ENCODE results near the gene LTBP1. TPM values are rescaled to one million over a fixed set of nuclear protein-coding genes. Genes with fewer than 3 reads are reported as not detected.
A peak's percentile ranks its signal among the peaks of the same experiment; 100 is the strongest.

LTBP1 gene
- total RNA-seq, 1 donor from 2014 or later = 90.4 TPM

DNA sequence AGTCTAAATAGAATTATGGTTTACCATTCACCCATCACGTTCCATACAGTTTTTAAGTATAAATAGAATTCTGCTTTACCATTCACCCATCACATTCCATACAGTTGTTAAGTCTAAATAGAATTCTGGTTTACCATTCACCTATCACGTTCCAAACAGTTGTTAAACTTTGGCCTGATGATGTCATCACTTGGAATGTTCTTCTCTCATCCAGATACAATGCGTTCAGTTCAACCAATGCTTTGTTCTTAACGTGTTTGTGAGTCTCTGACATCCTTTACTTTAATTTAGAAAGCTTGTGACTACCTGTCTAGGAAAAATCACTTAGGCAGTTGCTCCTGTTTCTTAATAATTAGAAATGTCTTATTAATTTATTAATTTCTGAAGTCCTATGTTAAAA is 293.4 kb downstream of the LTBP1 start:
- ATAC-seq = no peak
- DNase-seq (ENCODE audit: missing footprints) = no peak
- intact Hi-C loops (cut with DNase I) = no loop called here

- DNase-seq (ENCODE audit: missing footprints) (no peak), ATAC-seq (no peak)
- intact Hi-C loops (cut with DNase I) = no loop called here
Observed at GRCh38 chr2:33241072-33241471, 294.3 kb downstream of the LTBP1 start.

GRCh38 chr2:33241581-33241980 is 294.8 kb downstream of the LTBP1 start:
- DNase-seq (ENCODE audit: missing footprints) (no peak), ATAC-seq (no peak)
- intact Hi-C loops (cut with DNase I) = no loop called here

DNA sequence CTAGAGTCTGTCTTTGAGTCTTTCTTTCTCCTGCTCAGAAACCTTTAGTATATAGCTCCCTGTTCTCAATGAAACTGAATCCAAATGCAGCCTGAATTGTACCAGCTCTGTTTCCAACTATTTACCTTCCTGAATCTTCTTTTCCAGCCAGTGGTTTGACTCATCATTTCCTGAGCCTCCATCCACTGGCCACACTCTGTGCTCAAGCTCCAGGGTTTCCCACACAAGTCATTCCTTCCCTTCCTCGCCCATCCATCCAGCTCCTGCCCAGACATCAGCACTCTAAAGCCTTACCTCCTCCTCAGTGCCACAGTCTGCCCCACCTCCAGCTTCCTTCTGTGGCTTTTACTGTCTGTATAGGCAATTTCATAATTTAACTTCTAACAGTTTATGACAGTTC is 296.1 kb downstream of the LTBP1 start:
- intact Hi-C loops (cut with DNase I) = no loop called here
- DNase-seq (ENCODE audit: missing footprints) = no peak
- ATAC-seq = no peak

DNA sequence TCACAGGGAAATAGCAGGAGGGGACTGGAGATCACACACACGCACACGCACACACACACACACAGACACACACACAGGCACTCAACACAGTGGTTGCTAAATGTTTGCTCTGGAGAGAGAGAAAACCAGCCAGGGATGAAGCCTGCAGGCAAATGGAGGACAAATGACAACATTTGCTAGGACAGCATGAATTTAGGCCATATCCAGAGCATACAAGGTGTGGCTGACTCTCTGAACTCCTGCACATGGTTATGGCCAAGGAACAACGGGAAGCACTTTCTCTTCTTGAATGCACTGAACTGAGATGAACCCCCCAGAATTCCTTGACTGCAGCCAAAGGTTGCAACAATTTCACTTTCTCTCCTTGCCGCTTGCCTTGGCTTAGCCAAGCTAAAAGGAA is 299.7 kb downstream of the LTBP1 start:
- intact Hi-C loops (cut with DNase I) = no loop called here
- DNase-seq (ENCODE audit: missing footprints) = no peak
- ATAC-seq = peak; percentile 73

GRCh38 chr2:33247365-33247764 is 300.6 kb downstream of the LTBP1 start:
- ATAC-seq = no peak
- DNase-seq (ENCODE audit: missing footprints) = no peak
- intact Hi-C loops (cut with DNase I) = no loop called here

- DNase-seq (ENCODE audit: missing footprints) (no peak), ATAC-seq (no peak)
- intact Hi-C loops (cut with DNase I) = no loop called here
Observed at GRCh38 chr2:33250417-33251029, 303.8 kb downstream of the LTBP1 start.

DNA sequence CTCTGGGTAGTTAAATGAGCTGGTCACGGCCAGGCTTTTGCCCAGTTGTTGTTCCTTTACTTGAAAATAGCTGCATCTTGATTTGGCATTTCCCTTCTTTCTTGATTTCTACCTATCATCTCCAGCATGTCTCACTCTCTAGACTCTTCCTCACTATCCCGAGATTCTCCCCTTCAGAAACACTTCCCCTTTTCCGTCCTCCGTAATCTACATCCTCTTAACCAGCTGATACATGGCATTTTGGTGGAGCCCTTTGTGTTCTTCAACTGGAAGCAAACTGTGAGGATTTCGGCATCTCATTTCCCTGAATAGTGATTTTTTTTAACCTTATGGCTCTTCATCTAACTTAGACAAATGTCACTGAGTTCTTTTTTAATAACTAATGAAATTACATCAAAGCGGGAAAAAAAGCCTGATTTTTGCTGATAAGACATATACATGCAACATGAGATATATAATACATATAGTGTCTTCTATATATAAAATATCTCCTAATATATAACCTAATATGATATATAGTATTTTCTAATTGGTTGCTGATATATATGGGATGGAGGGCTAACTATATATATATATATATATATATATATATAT is 309.5 kb downstream of the LTBP1 start:
- intact Hi-C loops (cut with DNase I) = no loop called here
- DNase-seq (ENCODE audit: missing footprints) (no peak), ATAC-seq (no peak)

GRCh38 chr2:33258387-33258786 is 311.6 kb downstream of the LTBP1 start:
- intact Hi-C loops (cut with DNase I) = no loop called here

GRCh38 chr2:33262097-33262496 is 315.3 kb downstream of the LTBP1 start:
- intact Hi-C loops (cut with DNase I) = no loop called here
- no peak for ATAC-seq

More at GRCh38 chr2:33258387-33258786, 311.6 kb downstream of the LTBP1 start:
- ATAC-seq = peak; percentile 48
- no peak for DNase-seq (ENCODE audit: missing footprints)

GRCh38 chr2:33264766-33265165 is 318.0 kb downstream of the LTBP1 start:
- DNase-seq (ENCODE audit: missing footprints) = no peak
- no peak for ATAC-seq
- intact Hi-C loops (cut with DNase I) = loop anchor here (5.0 kb wide), 1 partner anchor 227 kb away; no protein-coding TSS in a partner anchor

More at GRCh38 chr2:33262097-33262496, 315.3 kb downstream of the LTBP1 start:
- DNase-seq (ENCODE audit: missing footprints) = no peak

DNA sequence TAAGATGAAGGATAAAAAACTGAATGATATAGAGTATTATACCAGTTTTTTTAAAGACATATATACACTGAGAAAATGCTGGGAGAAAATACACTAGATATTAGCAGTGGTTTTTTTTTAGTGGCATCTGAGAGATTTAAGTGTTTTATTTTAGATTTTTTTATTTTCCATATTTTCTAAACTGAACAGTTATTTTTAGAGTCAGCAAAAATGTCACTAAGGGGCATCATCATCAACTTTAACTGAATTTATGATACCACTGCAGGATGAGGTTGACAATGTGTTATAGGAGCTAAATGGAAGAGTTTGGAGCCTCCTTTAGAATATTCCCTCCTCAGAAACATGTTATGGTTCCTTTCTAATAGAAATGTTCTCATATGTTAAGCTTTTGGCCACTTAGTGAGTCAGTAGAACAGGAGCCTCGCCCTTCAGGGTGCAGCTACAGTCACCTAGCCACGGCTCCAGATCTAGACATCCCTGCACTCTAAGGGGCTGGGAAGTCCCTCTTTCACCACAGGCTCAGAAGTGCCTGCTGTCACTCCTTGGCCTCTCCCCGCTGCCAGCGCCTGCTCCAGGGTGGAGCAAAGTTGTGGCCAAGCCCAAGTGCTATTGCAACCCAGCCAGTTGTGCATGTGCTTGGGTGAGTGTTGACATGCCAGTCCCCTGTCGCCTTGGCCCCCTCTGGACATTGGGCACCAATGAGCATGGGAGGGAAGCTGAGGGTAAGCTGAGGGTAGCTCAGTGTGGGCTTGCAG is 319.0 kb downstream of the LTBP1 start:
- no peak for DNase-seq (ENCODE audit: missing footprints)
- intact Hi-C loops (cut with DNase I) = loop anchor here (5.0 kb wide), 1 partner anchor 228 kb away; no protein-coding TSS in a partner anchor
- peak; percentile 32 for ATAC-seq

- ATAC-seq (no peak), DNase-seq (ENCODE audit: missing footprints) (no peak)
- intact Hi-C loops (cut with DNase I) = loop anchor here (5.0 kb wide), 1 partner anchor 229 kb away; no protein-coding TSS in a partner anchor
Observed at GRCh38 chr2:33266467-33266866, 319.7 kb downstream of the LTBP1 start.

DNA sequence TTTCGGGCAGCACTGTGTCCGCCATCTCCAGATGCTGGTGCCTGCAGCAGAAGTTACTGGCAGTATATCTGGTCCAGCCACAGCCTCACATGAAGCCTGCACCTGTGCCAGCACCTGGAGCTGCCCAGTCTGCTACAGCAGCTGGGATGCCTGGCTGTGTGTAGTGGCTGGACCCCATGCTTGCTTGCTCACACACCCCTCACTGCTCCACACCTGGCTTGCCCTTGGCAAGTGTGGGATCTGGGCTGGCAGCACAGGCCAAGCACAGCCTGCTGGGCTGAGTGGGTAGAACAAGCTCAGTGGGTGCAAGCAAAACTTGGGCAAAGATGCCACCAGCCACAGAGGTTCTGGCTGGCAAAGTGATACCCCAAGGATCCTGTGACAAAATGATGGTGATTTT is 320.3 kb downstream of the LTBP1 start:
- intact Hi-C loops (cut with DNase I) = loop anchor here (5.0 kb wide), 1 partner anchor 230 kb away; no protein-coding TSS in a partner anchor
- ATAC-seq = peak; percentile 12
- DNase-seq (ENCODE audit: missing footprints) = peak; percentile 60

DNA sequence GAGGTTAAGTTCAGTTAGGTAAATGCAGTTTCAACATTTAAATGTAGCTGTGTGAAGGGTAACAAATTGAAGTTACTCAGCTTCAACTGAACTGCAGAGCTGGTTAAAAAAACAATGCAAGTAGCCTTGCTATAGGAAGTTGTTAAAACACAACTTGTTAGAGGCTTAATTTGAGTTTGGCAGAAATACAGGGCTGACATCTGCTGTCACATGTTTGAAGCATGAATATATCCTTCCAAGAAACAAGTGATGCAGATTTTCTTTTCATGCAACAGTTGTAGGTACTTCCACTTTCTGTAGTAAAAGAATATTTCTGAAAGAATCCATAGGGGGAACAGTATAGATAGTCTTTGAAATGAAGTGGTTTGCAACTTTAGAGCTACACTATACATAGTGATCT is 321.0 kb downstream of the LTBP1 start:
- no peak for ATAC-seq
- intact Hi-C loops (cut with DNase I) = loop anchor here (5.0 kb wide), 1 partner anchor 230 kb away; no protein-coding TSS in a partner anchor
- DNase-seq (ENCODE audit: missing footprints) = no peak

DNA sequence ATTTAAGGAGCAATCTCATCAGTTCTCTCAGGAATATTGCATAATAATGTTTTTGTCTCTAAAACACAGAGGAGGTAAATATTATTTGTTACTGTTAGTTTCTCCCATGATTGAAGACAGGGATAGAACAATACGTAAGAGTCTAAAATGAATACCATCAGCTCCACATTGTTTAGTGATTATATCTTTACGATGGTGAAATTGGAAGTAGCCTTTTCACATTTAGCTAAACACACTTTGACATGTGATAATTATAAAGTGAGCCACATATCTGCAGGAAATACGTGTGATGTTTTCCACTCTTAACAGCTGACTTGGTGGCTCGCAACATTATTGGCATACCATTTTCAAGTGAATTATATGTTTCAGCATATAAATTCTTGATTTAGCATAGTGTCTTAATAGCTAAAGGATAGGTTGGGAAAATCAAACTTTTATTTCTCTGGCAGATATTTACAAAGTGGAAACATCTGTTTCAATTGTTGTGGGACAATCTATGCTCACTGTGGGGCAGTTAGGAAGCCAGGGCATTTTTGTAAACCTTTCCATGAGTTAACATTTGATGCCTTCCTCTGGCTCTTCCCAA is 321.6 kb downstream of the LTBP1 start:
- DNase-seq (ENCODE audit: missing footprints) (no peak), ATAC-seq (no peak)
- intact Hi-C loops (cut with DNase I) = loop anchor here (5.0 kb wide), 1 partner anchor 231 kb away; no protein-coding TSS in a partner anchor

DNA sequence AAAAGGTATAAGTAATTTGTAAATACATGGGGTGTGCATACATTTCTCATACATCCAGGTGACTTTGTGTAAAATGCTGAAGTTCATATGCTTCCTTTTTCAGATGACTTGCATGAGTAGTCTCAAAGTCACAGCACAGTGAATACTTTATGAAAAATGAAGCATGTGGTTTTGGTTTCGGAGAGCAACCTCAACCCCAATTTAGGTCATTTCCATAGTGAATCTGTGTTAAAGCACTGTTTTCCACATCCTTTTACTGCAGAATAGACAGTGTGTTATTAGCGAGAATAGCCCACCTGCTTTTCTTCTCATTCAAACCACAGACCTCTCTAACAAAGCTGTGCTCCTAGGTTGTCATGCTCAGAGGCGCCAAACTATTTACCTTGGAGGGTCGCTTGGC is 325.2 kb downstream of the LTBP1 start:
- DNase-seq (ENCODE audit: missing footprints) (no peak), ATAC-seq (no peak)
- intact Hi-C loops (cut with DNase I) = loop anchor here (5.0 kb wide), 1 partner anchor 500 kb away; no protein-coding TSS in a partner anchor

DNA sequence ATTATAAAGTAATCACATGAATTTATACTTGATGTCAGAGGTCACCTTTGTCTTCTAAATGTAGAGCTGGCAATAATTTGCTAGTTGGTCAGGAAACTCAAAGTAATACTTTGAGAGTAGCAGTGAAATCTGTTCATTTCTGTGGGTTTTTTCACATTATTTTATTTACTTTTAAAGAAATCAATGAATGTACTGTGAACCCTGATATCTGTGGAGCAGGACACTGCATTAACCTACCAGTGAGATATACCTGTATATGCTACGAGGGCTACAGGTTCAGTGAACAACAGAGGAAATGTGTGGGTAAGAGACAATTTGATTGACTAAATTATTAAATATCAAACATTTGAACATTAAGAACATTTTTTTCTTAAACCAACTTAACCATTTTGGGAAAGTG is 326.7 kb downstream of the LTBP1 start:
- intact Hi-C loops (cut with DNase I) = loop anchor here (5.0 kb wide), 1 partner anchor 501 kb away; no protein-coding TSS in a partner anchor
- DNase-seq (ENCODE audit: missing footprints) = no peak
- no peak for ATAC-seq

DNA sequence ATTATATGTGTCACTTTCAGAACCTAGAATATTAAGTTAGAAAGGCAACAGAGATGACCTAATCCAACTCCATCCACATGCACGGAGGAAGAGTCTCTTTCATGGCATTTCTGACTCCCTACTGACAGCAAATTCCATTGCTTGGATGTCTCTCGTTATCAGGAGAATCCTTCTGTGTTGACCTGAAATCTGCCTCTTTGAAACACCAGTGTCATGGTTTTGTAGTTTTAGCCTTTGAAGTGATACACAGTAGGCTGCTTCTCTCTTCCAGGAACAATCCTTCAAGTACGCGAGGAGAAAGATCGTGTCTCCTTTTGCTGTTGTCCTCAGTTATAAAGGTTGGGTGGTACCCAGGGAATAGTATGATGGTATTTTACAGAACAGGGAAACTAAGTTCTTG is 327.8 kb downstream of the LTBP1 start:
- DNase-seq (ENCODE audit: missing footprints) (no peak), ATAC-seq (no peak)
- intact Hi-C loops (cut with DNase I) = loop anchor here (5.0 kb wide), 1 partner anchor 502 kb away; no protein-coding TSS in a partner anchor
